Spleen (tissue), 11 donors: Measurements from ENCODE around the gene TMEM209. TPM values are rescaled to one million over a fixed set of nuclear protein-coding genes. Genes with fewer than 3 reads are reported as not detected.
"Not testable (repeated sequence)": the region's sequence is repeated elsewhere in the genome, so short reads cannot be mapped to it uniquely, and the experiment has no call there.

Source experiments
- DNase-seq: peaks from one replicate; pipeline ENCODE4 v3.0.0-alpha.2; 2020
- H3K27ac ChIP-seq, 8 donors: fragments of 200-600 bp; sonication (generic) in 7 of 8; 1 replicate in 4 of 8; 2 replicates in 4 of 8; pipeline versions ENCODE4 v1.5.0 to v1.8.0; 2016 to 2021; ENCODE audit warnings: inconsistent platforms in 4 of 8, mild to moderate bottlenecking in 4 of 8, moderate library complexity in 1 of 8
- H3K27me3 ChIP-seq, 7 donors: fragments of 200-600 bp; sonication (generic) in 6 of 7; replicated peaks in 1 of 7; 1 replicate in 4 of 7; 2 replicates in 3 of 7; pipeline versions ENCODE4 v1.5.0 to v1.8.0; 2016 to 2021; ENCODE audit warnings: inconsistent platforms in 3 of 7, mild to moderate bottlenecking in 1 of 7
- H3K36me3 ChIP-seq, 6 donors: fragments of 200-600 bp; sonication (generic) in 5 of 6; 1 replicate in 4 of 6; 2 replicates in 2 of 6; pipeline versions ENCODE4 v1.5.0 to v1.8.0; 2016 to 2021; ENCODE audit warnings: inconsistent platforms in 2 of 6
- H3K4me1 ChIP-seq, 6 donors: fragments of 200-600 bp; sonication (generic) in 5 of 6; 1 replicate in 3 of 6; 2 replicates in 3 of 6; pipeline versions ENCODE4 v1.5.0 to v1.8.0; 2016 to 2021; ENCODE audit warnings: inconsistent platforms in 3 of 6
- H3K4me3 ChIP-seq, 8 donors: fragments of 200-600 bp; sonication (generic) in 7 of 8; 1 replicate in 4 of 8; 2 replicates in 4 of 8; pipeline versions ENCODE4 v1.5.0 to v1.8.0; 2016 to 2021; ENCODE audit warnings: inconsistent platforms in 4 of 8, mild to moderate bottlenecking in 4 of 8, moderate library complexity in 2 of 8
- H3K9me3 ChIP-seq, 8 donors: fragments of 200-600 bp; sonication (generic) in 7 of 8; 1 replicate in 4 of 8; 2 replicates in 4 of 8; pipeline versions ENCODE4 v1.5.0 to v1.8.0; 2016 to 2021; ENCODE audit warnings: inconsistent platforms in 4 of 8
- CTCF ChIP-seq, 11 experiments: fragments of 200-600 bp in 7 of 11; fragments of 450-650 bp in 4 of 11; sonication (generic) in 4 of 11; IDR thresholded peaks in 8 of 11; conservative IDR thresholded peaks in 3 of 11; 1 replicate in 7 of 11; 2 replicates in 4 of 11; pipeline versions ENCODE4 v1.4.0 to v1.8.0; 2016 to 2021; ENCODE audit warnings: antibody characterized with exemption in 11 of 11, inconsistent platforms in 4 of 11, mild to moderate bottlenecking in 1 of 11
- POLR2A ChIP-seq, 3 donors: fragments of 450-650 bp; IDR thresholded peaks; one replicate each; pipeline ENCODE4 v1.5.1; 2017; ENCODE audit warnings: antibody characterized with exemption in 3 of 3, mild to moderate bottlenecking in 1 of 3
- POLR2AphosphoS5 ChIP-seq, 3 donors: sonication (generic); formaldehyde crosslinking; IDR thresholded peaks; one replicate each; pipeline ENCODE4 v1.5.1; 2017; ENCODE audit warnings: antibody characterized with exemption in 3 of 3
- WGBS, 5 donors: extraction: QIAGEN DNeasy Blood & Tissue Kit in 3 of 5; methylation state at CpG; one replicate each; pipeline versions ENCODE4 v1.1.5 to v1.1.7; 2013 to 2018; 5-methylcytosine and 5-hydroxymethylcytosine counted together
- intact Hi-C: fragments of 100-400 bp; cut with DNase I; formaldehyde crosslinking; loops from one replicate; pipeline ENCODE4 v1.15.0; 2023; ENCODE audit warnings: low total_unique reads
- polyA plus RNA-seq, 3 donors: library from polyadenylated mRNA; stranded (reverse); fragments of 200-250 nt; gene quantifications; one replicate each; pipeline ENCODE4 v1.2.1, GENCODE V29; 2013
- total RNA-seq, 7 donors: library from RNA; depleted of rRNA in 3 of 7; stranded (reverse); fragments of >200 nt in 3 of 7; fragmentation: NEBNext Ultra II Directional in 4 of 7; extraction: Animal tissue kit (Norgen Biotek cat#: 25700) in 4 of 7; gene quantifications; one replicate each; pipeline versions ENCODE4 v1.1.0 to v1.2.1, GENCODE V29; 2016 to 2021
- donor health status: healthy with polysubstance abuse.
- donor health status: DM: no; HTN: no; CAD: no; lungs with moderate emphysema.
- donor health status: DM: no; HTN: no; CAD: no.
- donor health status: Bipolar disorder and iron deficiency.
- donor health status: healthy.
- donor health status: DM: no; HTN: no; CAD: no.
- donor health status: DM: yes; HTN: yes; CAD: no.

The TMEM209 gene
- total and polyA plus RNA-seq, 10 donors, result 5.9 to 25.4 (median 17.4) TPM

- TF ChIP-seq CTCF (IDR thresholded peaks at IDR 0.05 in 8 of 11, conservative IDR thresholded peaks at IDR 0.05 in 3 of 11) (no peak), POLR2A (IDR thresholded peaks at IDR 0.05) (no peak), POLR2AphosphoS5 (IDR thresholded peaks at IDR 0.05) (no peak)
- Histone ChIP-seq H3K27me3 (no peaks in the 10 kb centered on the region), H3K4me3 (no peak overlapping the region), H3K9me3 (no peaks in the 10 kb centered on the region), H3K36me3 (no peaks in the 10 kb centered on the region), H3K4me1 (no peaks in the 10 kb centered on the region), H3K27ac (no peak overlapping the region)
- intact Hi-C loops, result no loop called here
- 90 to 98% (median 93%) methylated on average over 2 of the region's 2 CpGs for WGBS, 5 donors
- no peak for DNase-seq
Observed at GRCh38 chr7:130232209-130232608, 27.0 kb upstream of the TMEM209 start.

- intact Hi-C loops, result no loop called here
- TF ChIP-seq CTCF (IDR thresholded peaks at IDR 0.05 in 8 of 11, conservative IDR thresholded peaks at IDR 0.05 in 3 of 11) (no peak), POLR2A (IDR thresholded peaks at IDR 0.05) (no peak), POLR2AphosphoS5 (IDR thresholded peaks at IDR 0.05) (no peak)
- H3K27ac ChIP-seq, result no peak overlapping the region
- H3K4me1 ChIP-seq, result no peaks in the 10 kb centered on the region
- H3K9me3 ChIP-seq, result no peaks in the 10 kb centered on the region
- no peaks in the 10 kb centered on the region for H3K27me3 ChIP-seq
- H3K36me3 ChIP-seq, result no peaks in the 10 kb centered on the region
- H3K4me3 ChIP-seq, result no peak overlapping the region
- 78 to 91% (median 87%) methylated on average over 6 of the region's 6 CpGs for WGBS, 5 donors
- DNase-seq, result no peak
Observed at GRCh38 chr7:130231792-130232191, 26.6 kb upstream of the TMEM209 start.

- H3K9me3 ChIP-seq, DNase-seq, H3K4me1 ChIP-seq, H3K27me3 ChIP-seq, H3K4me3 ChIP-seq, H3K27ac ChIP-seq, H3K36me3 ChIP-seq, intact Hi-C loops: not testable (repeated sequence)
- WGBS, 5 donors, result 88 to 100% (median 90%) methylated on average over 3 to 28 of the region's 28 CpGs
Observed at GRCh38 chr7:130229981-130230380, 24.8 kb upstream of the TMEM209 start.

- Histone ChIP-seq H3K27me3 (no peaks in the 10 kb centered on the region), H3K9me3 (no peaks in the 10 kb centered on the region), H3K27ac (no peak overlapping the region), H3K36me3 (no peaks in the 10 kb centered on the region), H3K4me3 (no peak overlapping the region), H3K4me1 (no peaks in the 10 kb centered on the region)
- intact Hi-C loops, result no loop called here
- 79 to 87% (median 80%) methylated on average over 7 of the region's 7 CpGs for WGBS, 5 donors
- TF ChIP-seq POLR2A (IDR thresholded peaks at IDR 0.05), result no peak
- no peak for TF ChIP-seq POLR2AphosphoS5 (IDR thresholded peaks at IDR 0.05)
- no peak for TF ChIP-seq CTCF (IDR thresholded peaks at IDR 0.05 in 8 of 11, conservative IDR thresholded peaks at IDR 0.05 in 3 of 11)
- no peak for DNase-seq
Observed at GRCh38 chr7:130228840-130229502, 23.8 kb upstream of the TMEM209 start.
